ENCODE results near the gene MTUS2.

MTUS2 gene

GRCh38 chr13:29108068-29108786, 288.1 kb downstream of the MTUS2 start:
- DNase-seq (ENCODE audit: low spot score): no peak

DNA sequence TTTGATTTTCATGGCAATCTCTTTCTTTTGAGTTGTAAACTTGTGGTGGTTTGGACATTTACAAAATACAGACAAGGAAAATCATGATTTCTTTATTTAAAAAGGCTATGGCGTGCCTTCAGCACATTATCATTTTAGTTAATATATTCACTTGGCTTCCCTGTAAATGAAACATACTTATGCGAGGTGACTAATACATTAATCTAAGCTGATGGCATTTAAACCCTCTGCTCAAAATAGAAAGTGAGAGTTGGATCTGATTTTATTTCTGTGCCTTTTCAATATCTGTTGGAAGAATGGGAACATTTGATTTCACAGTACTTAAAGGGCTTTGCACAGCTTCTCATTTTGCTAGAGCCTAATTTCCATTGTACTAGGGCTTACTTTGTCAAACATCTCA, 289.8 kb downstream of the MTUS2 start:
- DNase-seq (ENCODE audit: low spot score): no peak

DNA sequence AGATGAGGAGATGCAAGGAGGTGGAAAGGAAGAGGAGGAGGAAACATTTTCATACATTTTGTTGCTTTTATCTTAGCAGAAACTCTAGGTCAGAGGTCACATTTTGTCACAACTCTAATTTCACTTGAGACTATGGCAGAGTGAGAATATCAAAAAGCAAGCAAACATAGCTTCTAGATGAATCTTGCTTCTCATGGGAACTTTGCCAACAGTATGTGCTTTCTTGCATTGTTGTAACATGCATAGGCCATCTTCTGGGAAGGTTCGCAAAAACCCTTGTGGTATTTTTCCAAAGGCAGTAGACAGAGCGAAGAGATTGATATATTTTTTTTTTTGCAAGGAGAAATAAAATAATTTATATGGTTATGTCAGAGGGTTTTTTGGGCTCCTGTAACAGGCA, 291.3 kb downstream of the MTUS2 start:
- DNase-seq (ENCODE audit: low spot score): no peak

- no peak for DNase-seq (ENCODE audit: low spot score)
These were observed 295.7 kb downstream of the MTUS2 start for GRCh38 chr13:29115842-29116241.

DNA sequence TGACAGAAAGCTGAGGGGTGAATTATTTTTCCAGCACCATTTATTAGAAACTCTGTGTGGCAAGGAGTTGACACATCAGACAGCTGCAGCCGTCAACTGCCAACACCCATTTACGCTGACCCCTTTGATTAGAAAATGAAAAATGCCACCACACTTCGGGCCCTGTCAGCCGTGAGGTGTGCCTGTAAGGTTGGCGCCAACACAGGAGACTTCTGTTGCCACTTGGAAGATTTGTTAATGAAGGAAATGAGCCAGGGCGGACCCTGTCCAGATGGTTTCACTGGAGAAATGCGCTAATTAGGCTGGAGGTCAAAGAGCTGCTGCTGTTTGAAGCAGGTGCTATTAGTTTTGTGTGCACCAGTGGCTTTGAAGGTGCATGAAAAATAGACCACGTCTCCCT, 297.5 kb downstream of the MTUS2 start:
- no peak for DNase-seq (ENCODE audit: low spot score)

DNA sequence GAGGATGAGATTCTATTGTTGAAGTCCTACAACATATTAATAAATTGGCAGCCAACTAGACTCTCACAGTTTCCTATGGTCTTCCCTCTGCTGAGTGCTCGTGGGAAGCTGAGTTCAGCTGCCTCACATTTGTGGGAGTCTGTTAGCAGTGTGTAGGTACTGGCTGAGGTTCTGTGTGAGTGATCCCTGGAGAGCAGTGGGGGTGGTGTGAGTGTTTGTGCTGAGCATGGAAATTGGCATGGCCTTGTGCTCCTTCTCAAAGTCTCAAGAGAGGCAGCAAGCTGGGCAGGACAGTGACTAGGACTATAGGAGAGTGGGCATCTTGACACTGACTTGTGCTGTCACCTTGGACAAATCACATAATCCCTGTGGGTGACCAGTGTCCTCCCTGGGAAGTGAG, 298.3 kb downstream of the MTUS2 start:
- no peak for DNase-seq (ENCODE audit: low spot score)

DNA sequence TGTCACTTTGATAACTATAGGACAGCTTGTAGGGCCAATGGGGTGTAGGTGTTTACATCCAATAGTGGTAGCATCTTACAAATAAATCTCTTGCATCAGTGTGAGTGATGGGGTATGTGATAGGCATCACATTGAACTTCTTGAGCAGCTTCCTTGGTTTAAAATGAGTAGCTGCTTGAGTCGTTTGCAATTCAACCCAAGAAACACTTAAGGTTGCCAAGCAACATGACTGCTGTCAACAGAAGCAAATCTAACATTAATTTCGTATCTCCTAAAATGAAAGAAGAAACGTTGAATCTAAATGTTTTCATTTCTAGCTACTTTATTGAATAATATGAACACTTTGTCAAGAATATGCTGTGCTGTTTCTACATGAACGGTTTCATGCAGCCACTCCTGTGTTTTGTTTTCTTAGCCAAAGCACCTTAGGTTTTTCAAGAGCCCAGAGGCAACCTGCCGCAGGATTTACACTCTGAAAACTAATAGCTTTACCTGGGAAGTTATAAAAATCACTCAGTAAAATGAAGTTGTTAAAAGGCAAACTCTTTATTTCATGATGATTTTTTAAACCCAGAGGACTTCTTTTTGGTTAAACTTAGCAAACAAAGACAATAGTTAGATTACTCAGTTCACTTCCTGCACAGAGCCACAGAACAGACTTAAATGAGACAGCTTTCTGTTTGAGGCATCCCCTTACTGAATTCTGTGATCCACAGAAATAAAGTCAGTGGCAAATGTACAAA, 305.2 kb downstream of the MTUS2 start:
- no peak for DNase-seq (ENCODE audit: low spot score)

GRCh38 chr13:29125934-29126424, 305.8 kb downstream of the MTUS2 start:
- DNase-seq (ENCODE audit: low spot score): no peak

DNA sequence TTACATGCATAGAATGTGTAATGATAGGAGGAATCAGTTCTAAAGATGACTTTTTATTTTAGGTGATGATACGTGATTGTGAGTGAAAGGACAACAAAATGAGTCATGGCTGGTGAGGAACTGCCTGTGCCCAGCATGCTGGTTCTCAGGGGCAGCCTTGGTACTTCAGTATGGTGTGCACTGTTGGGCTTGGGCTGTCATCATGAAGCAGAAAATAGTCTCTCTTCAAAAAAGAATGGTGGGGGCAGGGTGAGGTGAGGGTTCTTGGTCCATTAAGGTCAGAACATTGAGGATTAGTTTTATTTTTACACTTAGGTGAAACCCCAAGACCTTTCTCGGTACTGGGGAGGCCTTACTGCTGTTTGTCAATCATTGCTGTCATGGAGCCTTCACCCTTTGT, 309.5 kb downstream of the MTUS2 start:
- no peak for DNase-seq (ENCODE audit: low spot score)

DNA sequence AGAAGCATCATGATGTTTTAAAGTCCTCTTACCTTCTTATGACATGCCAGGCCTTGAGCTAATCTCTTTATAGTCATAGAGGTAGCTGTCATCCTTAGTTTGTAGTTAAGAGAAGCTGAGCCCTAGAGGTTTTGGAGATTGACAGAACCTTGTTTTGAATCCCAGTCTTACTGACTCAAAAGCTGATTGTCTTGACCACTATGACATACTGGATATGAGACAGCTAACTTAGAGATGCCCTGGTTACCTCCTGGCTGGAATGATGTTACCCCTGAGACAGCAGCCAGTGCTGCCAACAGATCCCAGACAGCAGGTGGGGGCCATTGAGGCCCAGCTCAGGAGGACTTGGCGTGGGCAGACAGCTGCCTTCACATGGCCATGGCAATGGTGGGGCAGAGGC, 311.0 kb downstream of the MTUS2 start:
- DNase-seq (ENCODE audit: low spot score): no peak

DNA sequence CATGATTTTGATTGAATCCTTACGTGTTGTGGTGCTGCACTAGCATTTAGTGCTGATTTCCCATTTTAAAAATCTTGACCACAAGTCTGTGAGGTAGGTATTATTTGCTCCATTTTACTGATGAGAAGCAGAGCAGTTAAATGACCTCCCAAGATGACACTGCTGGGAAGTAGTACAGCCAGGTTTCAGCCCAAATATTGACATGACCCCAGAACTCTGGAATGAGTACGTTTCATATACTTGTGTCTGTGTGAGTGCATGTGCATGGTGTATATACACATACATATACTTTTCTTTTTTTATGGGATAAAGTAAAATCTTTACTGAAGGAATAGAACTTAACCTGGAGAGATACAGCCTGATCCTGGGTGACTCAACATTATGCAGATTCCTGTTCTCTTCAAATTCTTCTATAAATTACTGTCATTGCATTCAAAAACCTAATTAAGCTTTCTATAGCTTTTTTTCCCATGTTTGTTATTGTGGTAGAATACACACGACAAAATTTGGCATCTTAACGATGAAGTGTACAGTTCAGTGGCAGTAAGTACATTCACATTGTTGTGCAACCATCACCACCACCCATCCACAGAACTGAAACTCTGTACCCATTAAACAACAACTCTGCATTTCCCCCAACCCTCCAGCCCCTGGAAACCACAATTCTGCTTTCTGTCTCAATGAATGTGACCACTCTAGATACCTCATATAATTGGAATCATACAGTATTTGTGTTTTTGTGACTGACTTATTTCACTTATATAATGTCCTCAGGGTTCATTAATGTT, 311.9 kb downstream of the MTUS2 start:
- DNase-seq (ENCODE audit: low spot score): no peak

DNA sequence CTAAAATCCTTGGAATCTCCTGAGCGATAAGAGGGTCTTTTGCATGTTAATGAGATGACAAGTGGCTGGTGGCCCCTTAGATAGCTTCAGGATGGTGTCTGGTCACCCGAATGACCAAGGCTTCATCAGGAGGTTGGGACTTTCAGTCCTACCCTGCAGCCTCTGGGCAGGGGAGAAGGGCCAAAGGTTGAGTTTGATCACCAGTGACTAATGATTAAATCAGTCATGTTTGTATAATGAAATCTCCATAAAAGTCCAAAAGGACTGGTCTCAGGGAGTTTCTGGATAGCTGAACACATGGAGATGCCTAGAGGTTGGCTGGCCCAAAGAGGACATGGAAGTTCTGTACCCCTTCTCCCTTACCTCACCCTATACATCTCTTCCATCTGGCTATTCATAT, 316.2 kb downstream of the MTUS2 start:
- no peak for DNase-seq (ENCODE audit: low spot score)

DNA sequence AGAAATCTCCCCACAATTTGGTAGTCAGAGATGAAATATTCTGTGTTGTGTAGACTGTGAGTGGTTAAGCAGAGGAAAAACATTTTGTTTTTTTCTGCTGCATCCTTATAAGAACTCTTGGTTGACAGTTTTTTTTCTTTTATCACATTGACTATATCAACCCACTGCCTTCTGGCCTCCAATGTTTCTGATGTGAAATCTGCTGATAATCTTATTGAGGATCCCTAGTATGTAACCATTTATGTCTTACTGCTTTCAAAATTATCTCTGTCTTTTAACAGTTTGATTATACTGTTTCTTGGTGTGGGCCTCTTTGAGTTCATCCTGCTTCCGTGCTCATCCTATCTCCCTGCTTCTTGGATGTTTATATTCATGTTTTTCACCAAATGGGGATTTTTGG, 316.9 kb downstream of the MTUS2 start:
- DNase-seq (ENCODE audit: low spot score): no peak

- no peak for DNase-seq (ENCODE audit: low spot score)
These were observed 317.9 kb downstream of the MTUS2 start for GRCh38 chr13:29137995-29138394.

DNA sequence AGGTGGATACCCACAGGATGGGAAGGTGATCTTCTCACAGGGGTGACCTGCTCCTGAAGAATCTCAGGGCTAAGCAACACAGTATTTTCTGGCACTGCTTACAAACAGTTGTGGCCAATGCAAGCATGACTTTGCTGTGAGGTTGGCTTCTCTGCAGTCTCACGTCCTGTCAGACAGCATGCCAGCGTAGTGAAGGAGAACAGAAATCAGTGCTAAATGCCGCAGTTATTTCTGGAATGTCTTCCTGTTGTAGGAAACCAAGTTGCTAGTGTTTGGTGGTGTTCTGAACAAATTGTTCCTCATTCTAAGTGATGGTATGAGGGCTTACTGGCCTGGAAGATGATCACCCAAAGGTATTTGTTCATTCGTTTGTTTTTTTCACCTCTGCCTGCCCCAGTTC, 320.1 kb downstream of the MTUS2 start:
- peak; percentile 35 for DNase-seq (ENCODE audit: low spot score)

- no peak for DNase-seq (ENCODE audit: low spot score)
These were observed 323.7 kb downstream of the MTUS2 start for GRCh38 chr13:29143847-29144246.

GRCh38 chr13:29154390-29154789, 334.3 kb downstream of the MTUS2 start:
- DNase-seq (ENCODE audit: low spot score): no peak

- no peak for DNase-seq (ENCODE audit: low spot score)
These were observed 336.0 kb downstream of the MTUS2 start for GRCh38 chr13:29156136-29156535.

- no peak for DNase-seq (ENCODE audit: low spot score)
These were observed 339.7 kb downstream of the MTUS2 start for GRCh38 chr13:29159871-29160270.

DNA sequence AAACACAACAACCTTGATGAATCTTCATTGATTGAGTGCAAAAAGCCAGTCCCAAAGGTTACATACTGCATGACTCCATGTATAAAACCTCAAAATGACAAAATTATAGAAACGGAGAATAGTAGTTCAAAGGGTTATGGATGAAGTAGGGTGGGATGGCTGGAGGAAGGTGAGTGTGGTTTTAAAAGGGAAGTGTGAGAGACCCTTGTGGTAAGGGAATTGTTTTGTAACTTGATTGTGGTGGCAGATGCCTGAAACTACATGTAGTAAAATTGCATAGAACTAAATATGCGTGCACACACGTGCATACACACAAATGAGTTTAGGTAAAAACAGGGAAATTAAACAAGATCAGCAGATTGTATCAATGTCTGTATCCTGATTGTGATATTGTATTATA, 340.7 kb downstream of the MTUS2 start:
- no peak for DNase-seq (ENCODE audit: low spot score)

- DNase-seq (ENCODE audit: low spot score): no peak
These were observed 341.5 kb downstream of the MTUS2 start for GRCh38 chr13:29161676-29162075.

DNA sequence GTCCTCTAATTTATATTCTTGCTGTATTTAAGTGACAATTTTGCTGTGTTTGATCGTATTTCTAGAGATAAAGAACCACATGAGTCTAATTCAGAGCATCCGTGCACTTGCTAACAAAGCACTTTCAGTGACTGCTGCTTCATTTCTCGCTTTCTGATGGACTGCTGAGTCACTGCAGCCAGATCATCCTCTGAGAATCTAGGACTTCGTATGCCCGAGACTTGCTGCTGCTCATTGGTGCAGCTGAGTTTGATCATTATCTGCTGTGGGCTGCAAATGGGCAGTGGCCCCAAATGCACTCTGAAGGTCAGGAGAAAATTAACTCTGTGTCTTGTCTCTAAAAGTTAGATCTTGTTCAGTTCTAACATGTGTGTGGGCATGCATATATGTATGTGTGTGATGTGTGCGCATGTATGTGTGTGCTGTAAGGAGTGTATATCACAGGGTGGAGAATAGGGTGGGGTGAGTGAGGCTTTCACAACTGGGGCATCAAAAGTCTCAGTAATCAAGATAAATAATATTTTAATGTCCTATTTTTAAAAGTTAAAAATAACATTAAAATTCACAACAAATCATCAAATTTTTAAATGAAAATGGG, 342.6 kb downstream of the MTUS2 start:
- DNase-seq (ENCODE audit: low spot score): peak; percentile 69
